CD4-positive, alpha-beta T cell (primary cell): ENCODE measurements around the gene NEO1. TPM values are rescaled to one million over a fixed set of nuclear protein-coding genes. Genes with fewer than 3 reads are reported as not detected.

Experiments
- ATAC-seq: fragments of 200-7000 bp; cut with Tn5 transposase; one replicate; pipeline ENCODE4 v1.10.0; 2022; ENCODE audit warnings: mild to moderate bottlenecking; ENCODE audit not compliant: poor library complexity
- CTCF ChIA-PET: fragments of 350-600 bp; sonication (Branson Sonifier 250); formaldehyde crosslinking; loops from one replicate; lab custom pipeline; 2021; ENCODE audit warnings: antibody characterized with exemption, inconsistent platforms; lab: Charles Lee
- POLR2A ChIA-PET: fragments of 350-600 bp; sonication (Branson Sonifier 250); formaldehyde crosslinking; loops from one replicate; lab custom pipeline; 2021; ENCODE audit warnings: antibody characterized with exemption, inconsistent platforms; lab: Charles Lee
- DNase-seq, 14 experiments: peaks; one replicate each; pipeline ENCODE4 v3.0.0-alpha.2; 2013 to 2020; ENCODE audit warnings: mixed read lengths in 2 of 14
- H3K27ac ChIP-seq, 2 donors: one replicate each; pipeline versions ENCODE4 v1.5.1 to v1.7.0; 2013; ENCODE audit warnings: low read length in 2 of 2, low read depth in 1 of 2, mild to moderate bottlenecking in 1 of 2
- H3K27me3 ChIP-seq, 2 experiments: 1 replicate in 1 of 2; 2 replicates in 1 of 2; pipeline versions ENCODE4 v1.6.1 to v1.7.0; 2013; ENCODE audit warnings: low read length in 2 of 2, control low read depth in 1 of 2, mild to moderate bottlenecking in 1 of 2, moderate library complexity in 1 of 2; ENCODE audit not compliant: insufficient read depth in 2 of 2, control insufficient read depth in 1 of 2
- H3K36me3 ChIP-seq: one replicate; pipeline ENCODE4 v1.6.1; 2013; ENCODE audit warnings: low read length, control low read depth; ENCODE audit not compliant: insufficient read depth
- H3K4me1 ChIP-seq: one replicate; pipeline ENCODE4 v1.6.1; 2013; ENCODE audit warnings: low read length, control low read depth; ENCODE audit not compliant: insufficient read depth
- H3K4me3 ChIP-seq: one replicate; pipeline ENCODE4 v1.5.1; 2013; ENCODE audit warnings: mild to moderate bottlenecking, low read length, moderate library complexity
- H3K9me3 ChIP-seq, 2 experiments: 1 replicate in 1 of 2; 2 replicates in 1 of 2; pipeline versions ENCODE4 v1.6.1 to v1.7.0; 2013; ENCODE audit warnings: low read length in 2 of 2, mild to moderate bottlenecking in 2 of 2, control low read depth in 1 of 2, moderate library complexity in 1 of 2; ENCODE audit not compliant: control insufficient read depth in 1 of 2, insufficient read depth in 1 of 2
- H3K27ac Mint-ChIP-seq: one replicate; pipeline ENCODE4 v1.8.0; 2020; ENCODE audit warnings: mixed read lengths
- H3K27me3 Mint-ChIP-seq: one replicate; pipeline ENCODE4 v1.8.0; 2021; ENCODE audit warnings: mixed read lengths
- H3K36me3 Mint-ChIP-seq: one replicate; pipeline ENCODE4 v1.8.0; 2021; ENCODE audit warnings: low read depth, mixed read lengths
- H3K4me1 Mint-ChIP-seq: one replicate; pipeline ENCODE4 v1.8.0; 2021; ENCODE audit warnings: low read depth, mixed read lengths
- H3K4me3 Mint-ChIP-seq: one replicate; pipeline ENCODE4 v1.8.0; 2020; ENCODE audit warnings: mild to moderate bottlenecking, mixed read lengths
- H3K9me3 Mint-ChIP-seq: one replicate; pipeline ENCODE4 v1.8.0; 2020; ENCODE audit warnings: mixed read lengths
- intact Hi-C, 2 experiments: fragments of 100-400 bp; cut with DNase I in 1 of 2; cut with micrococcal nuclease in 1 of 2; formaldehyde crosslinking; loops; one replicate each; pipeline versions ENCODE4 v1.15.1 to v1.9.0; 2023 to 2025; cut with DNase I, micrococcal nuclease
- total RNA-seq, 174 experiments: library from RNA in 2 of 174; stranded (reverse) in 2 of 174; gene quantifications; one replicate each; pipeline ENCODE4 v1.2.3 and lab custom pipeline; 2021 to 2026
- TF ChIP-seq, protein P1 (sequence below): fragments of 200-600 bp; IDR thresholded peaks from one replicate; pipeline ENCODE4 v1.8.0; 2022; ENCODE audit warnings: antibody characterized with exemption, mild to moderate bottlenecking

The NEO1 gene
- total RNA-seq, 2 experiments from 2014 or later, result 6.0 to 8.0 TPM

- ChIA-PET POLR2A (no interaction called here), CTCF (no interaction called here)
- H3K4me3 ChIP-seq, result no peak overlapping the region
- no peaks in the 10 kb centered on the region for H3K36me3 Mint-ChIP-seq
- intact Hi-C loops, result no loop called here
- no peaks in the 10 kb centered on the region for H3K4me1 ChIP-seq
- H3K4me1 Mint-ChIP-seq, result no peaks in the 10 kb centered on the region
- H3K27ac Mint-ChIP-seq, result no peak overlapping the region
- H3K36me3 ChIP-seq, result no peaks in the 10 kb centered on the region
- H3K27me3 ChIP-seq, result peaks cover 0 to 2% of the 10 kb centered on the region in 2 experiments
- no peak for DNase-seq
- ATAC-seq, result no peak
- H3K27me3 Mint-ChIP-seq, result peaks cover 10% of the 10 kb centered on the region
- TF ChIP-seq, protein P1, sequence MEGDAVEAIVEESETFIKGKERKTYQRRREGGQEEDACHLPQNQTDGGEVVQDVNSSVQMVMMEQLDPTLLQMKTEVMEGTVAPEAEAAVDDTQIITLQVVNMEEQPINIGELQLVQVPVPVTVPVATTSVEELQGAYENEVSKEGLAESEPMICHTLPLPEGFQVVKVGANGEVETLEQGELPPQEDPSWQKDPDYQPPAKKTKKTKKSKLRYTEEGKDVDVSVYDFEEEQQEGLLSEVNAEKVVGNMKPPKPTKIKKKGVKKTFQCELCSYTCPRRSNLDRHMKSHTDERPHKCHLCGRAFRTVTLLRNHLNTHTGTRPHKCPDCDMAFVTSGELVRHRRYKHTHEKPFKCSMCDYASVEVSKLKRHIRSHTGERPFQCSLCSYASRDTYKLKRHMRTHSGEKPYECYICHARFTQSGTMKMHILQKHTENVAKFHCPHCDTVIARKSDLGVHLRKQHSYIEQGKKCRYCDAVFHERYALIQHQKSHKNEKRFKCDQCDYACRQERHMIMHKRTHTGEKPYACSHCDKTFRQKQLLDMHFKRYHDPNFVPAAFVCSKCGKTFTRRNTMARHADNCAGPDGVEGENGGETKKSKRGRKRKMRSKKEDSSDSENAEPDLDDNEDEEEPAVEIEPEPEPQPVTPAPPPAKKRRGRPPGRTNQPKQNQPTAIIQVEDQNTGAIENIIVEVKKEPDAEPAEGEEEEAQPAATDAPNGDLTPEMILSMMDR, result no peak
- H3K27ac ChIP-seq, result no peak overlapping the region
- H3K9me3 ChIP-seq, result no peaks in the 10 kb centered on the region
- H3K4me3 Mint-ChIP-seq, result no peak overlapping the region
- no peaks in the 10 kb centered on the region for H3K9me3 Mint-ChIP-seq
Observed at GRCh38 chr15:73333001-73333400, 280.7 kb downstream of the NEO1 start.

GRCh38 chr15:73334086-73334485 lies 281.8 kb downstream of the NEO1 start:
- no peak for ATAC-seq
- TF ChIP-seq, protein P1, result no peak
- POLR2A ChIA-PET, result no interaction called here

DNA sequence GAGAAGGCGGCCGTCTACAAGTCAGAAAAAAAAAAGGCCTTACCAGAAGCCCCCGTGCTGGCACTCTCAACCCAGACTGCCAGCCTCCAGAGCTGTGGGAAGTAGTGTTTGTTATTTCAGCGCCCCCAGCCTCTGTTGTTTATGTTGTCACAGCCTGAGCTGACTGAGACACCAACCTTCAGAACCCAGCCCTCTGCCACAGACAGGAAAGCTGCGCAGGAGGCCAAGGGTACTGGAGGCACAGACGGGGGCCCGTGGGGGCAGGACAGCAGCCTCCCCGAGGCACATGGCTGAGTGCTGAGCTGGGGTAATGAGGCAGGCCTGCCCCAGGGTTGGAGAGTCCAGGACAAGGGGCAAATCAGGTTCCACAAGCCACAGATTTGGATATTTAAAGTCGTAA lies 282.8 kb downstream of the NEO1 start:
- Mint-ChIP-seq H3K4me1 (no peaks in the 10 kb centered on the region), H3K9me3 (no peaks in the 10 kb centered on the region), H3K27me3 (peaks cover 10% of the 10 kb centered on the region), H3K4me3 (no peak overlapping the region), H3K36me3 (no peaks in the 10 kb centered on the region), H3K27ac (no peak overlapping the region)
- Histone ChIP-seq H3K36me3 (no peaks in the 10 kb centered on the region), H3K9me3 (peaks cover 0 to 3% of the 10 kb centered on the region in 2 experiments), H3K4me1 (no peaks in the 10 kb centered on the region), H3K4me3 (no peak overlapping the region), H3K27ac (no peak overlapping the region), H3K27me3 (peaks cover 0 to 2% of the 10 kb centered on the region in 2 experiments)
- no peak for ATAC-seq
- DNase-seq, result no peak
- intact Hi-C loops, result no loop called here
- TF ChIP-seq, protein P1, result no peak
- POLR2A ChIA-PET, result no interaction called here
- CTCF ChIA-PET, result interaction anchor here (0.6 kb wide), 1 partner anchor 60 kb away, joined by 3 read pairs; no protein-coding TSS in a partner anchor

More at GRCh38 chr15:73334086-73334485, 281.8 kb downstream of the NEO1 start:
- Mint-ChIP-seq H3K27ac (no peak overlapping the region), H3K9me3 (no peaks in the 10 kb centered on the region), H3K4me1 (no peaks in the 10 kb centered on the region), H3K4me3 (no peak overlapping the region), H3K36me3 (no peaks in the 10 kb centered on the region), H3K27me3 (peaks cover 10% of the 10 kb centered on the region)
- intact Hi-C loops, result no loop called here
- CTCF ChIA-PET, result no interaction called here
- H3K27me3 ChIP-seq, result peaks cover 0 to 2% of the 10 kb centered on the region in 2 experiments
- no peaks in the 10 kb centered on the region for H3K9me3 ChIP-seq
- no peaks in the 10 kb centered on the region for H3K36me3 ChIP-seq
- no peaks in the 10 kb centered on the region for H3K4me1 ChIP-seq
- no peak overlapping the region for H3K4me3 ChIP-seq
- H3K27ac ChIP-seq, result no peak overlapping the region
- no peak for DNase-seq
